Natural killer cell treated with Interleukin-12 subunit alpha and Interleukin-12 subunit beta and Interleukin-15 and Interleukin-18, amount 100 ng/mL, for 72 hours (primary cell): ENCODE measurements around the gene UBTD2. TPM values are rescaled to one million over a fixed set of nuclear protein-coding genes. Genes with fewer than 3 reads are reported as not detected.

ENCODE experiments used
- ATAC-seq, 2 donors: fragments of 150-1000 bp; cut with Tn5 transposase in 1 of 2; sonication (Bioruptor Pico), chemical (Tn5 transposase) in 1 of 2; 2 replicates each; pipeline ENCODE4 v1.10.0; 2021
- DNase-seq: peaks from one replicate; pipeline ENCODE4 v3.0.0; 2022; ENCODE audit warnings: low spot score
- H3K27ac Mint-ChIP-seq, 2 donors: 1 replicate in 1 of 2; 2 replicates in 1 of 2; pipeline ENCODE4 v1.8.0; 2022; ENCODE audit warnings: mixed read lengths in 2 of 2, mild to moderate bottlenecking in 1 of 2, moderate library complexity in 1 of 2
- H3K27me3 Mint-ChIP-seq, 2 donors: 1 replicate in 1 of 2; 2 replicates in 1 of 2; pipeline ENCODE4 v1.8.0; 2022; ENCODE audit warnings: mixed read lengths in 2 of 2
- H3K36me3 Mint-ChIP-seq: one replicate; pipeline ENCODE4 v1.8.0; 2022; ENCODE audit warnings: mixed read lengths
- H3K4me1 Mint-ChIP-seq, 2 donors: 1 replicate in 1 of 2; 2 replicates in 1 of 2; pipeline ENCODE4 v1.8.0; 2022; ENCODE audit warnings: low read depth in 2 of 2, mixed read lengths in 2 of 2, mild to moderate bottlenecking in 1 of 2
- H3K4me3 Mint-ChIP-seq: one replicate; pipeline ENCODE4 v1.8.0; 2022; ENCODE audit warnings: mixed read lengths
- H3K9me3 Mint-ChIP-seq: 2 replicates; pipeline ENCODE4 v1.8.0; 2022; ENCODE audit warnings: mixed read lengths
- total RNA-seq, 2 donors: library from RNA; stranded (reverse); gene quantifications; one replicate each; pipeline ENCODE4 v1.2.3, GENCODE V29; 2022

Gene UBTD2
- total RNA-seq, 2 donors from 2014 or later = 4.7 to 4.9 TPM

- no peak overlapping the region for H3K27ac Mint-ChIP-seq
- no peaks in the 10 kb centered on the region for H3K4me1 Mint-ChIP-seq
- DNase-seq (no peak), ATAC-seq (no peak)
- no peaks in the 10 kb centered on the region for H3K9me3 Mint-ChIP-seq
- no peak overlapping the region for H3K4me3 Mint-ChIP-seq
- no peaks in the 10 kb centered on the region for H3K27me3 Mint-ChIP-seq
- H3K36me3 Mint-ChIP-seq = peaks cover 21% of the 10 kb centered on the region
Observed at GRCh38 chr5:172252501-172252900, 31.1 kb downstream of the UBTD2 start.

- Mint-ChIP-seq H3K27ac (no peak overlapping the region), H3K36me3 (peaks cover 16% of the 10 kb centered on the region), H3K4me1 (peaks cover 0 to 5% of the 10 kb centered on the region in 2 donors), H3K27me3 (no peaks in the 10 kb centered on the region), H3K9me3 (no peaks in the 10 kb centered on the region), H3K4me3 (no peak overlapping the region)
- ATAC-seq (no peak), DNase-seq (no peak)
Observed at GRCh38 chr5:172251419-172251818, 32.1 kb downstream of the UBTD2 start.

GRCh38 chr5:172248637-172249036 lies 34.9 kb downstream of the UBTD2 start:
- ATAC-seq = no peak
- H3K4me3 Mint-ChIP-seq = no peak overlapping the region
- H3K4me1 Mint-ChIP-seq = peaks cover 0 to 8% of the 10 kb centered on the region in 2 donors

GRCh38 chr5:172245703-172246125 lies 37.9 kb downstream of the UBTD2 start:
- peaks cover 5% of the 10 kb centered on the region for H3K36me3 Mint-ChIP-seq
- ATAC-seq (no peak), DNase-seq (no peak)
- peaks cover 5 to 11% of the 10 kb centered on the region in 2 donors for H3K4me1 Mint-ChIP-seq
- no peaks in the 10 kb centered on the region for H3K9me3 Mint-ChIP-seq
- no peak overlapping the region for H3K4me3 Mint-ChIP-seq
- no peak overlapping the region for H3K27ac Mint-ChIP-seq
- no peaks in the 10 kb centered on the region for H3K27me3 Mint-ChIP-seq

More at GRCh38 chr5:172248637-172249036, 34.9 kb downstream of the UBTD2 start:
- H3K27me3 Mint-ChIP-seq = no peaks in the 10 kb centered on the region
- no peak for DNase-seq
- no peak overlapping the region for H3K27ac Mint-ChIP-seq
- no peaks in the 10 kb centered on the region for H3K9me3 Mint-ChIP-seq
- peaks cover 16% of the 10 kb centered on the region for H3K36me3 Mint-ChIP-seq

GRCh38 chr5:172245046-172245445 lies 38.5 kb downstream of the UBTD2 start:
- H3K27ac Mint-ChIP-seq = no peak overlapping the region
- H3K27me3 Mint-ChIP-seq = no peaks in the 10 kb centered on the region
- no peaks in the 10 kb centered on the region for H3K9me3 Mint-ChIP-seq
- H3K4me1 Mint-ChIP-seq = peaks cover 5 to 11% of the 10 kb centered on the region in 2 donors
- ATAC-seq (no peak), DNase-seq (no peak)
- H3K4me3 Mint-ChIP-seq = no peak overlapping the region
- no peaks in the 10 kb centered on the region for H3K36me3 Mint-ChIP-seq

GRCh38 chr5:172243302-172243701 lies 40.3 kb downstream of the UBTD2 start:
- H3K4me1 Mint-ChIP-seq = peaks cover 12 to 16% of the 10 kb centered on the region in 2 donors
- H3K4me3 Mint-ChIP-seq = no peak overlapping the region
- no peaks in the 10 kb centered on the region for H3K9me3 Mint-ChIP-seq
- H3K36me3 Mint-ChIP-seq = no peaks in the 10 kb centered on the region
- ATAC-seq = no peak
- H3K27ac Mint-ChIP-seq = no peak overlapping the region
- H3K27me3 Mint-ChIP-seq = no peaks in the 10 kb centered on the region
- no peak for DNase-seq

GRCh38 chr5:172238334-172238733 lies 45.2 kb downstream of the UBTD2 start:
- Mint-ChIP-seq H3K4me3 (no peak overlapping the region), H3K4me1 (peaks cover 16 to 31% of the 10 kb centered on the region in 2 donors), H3K27me3 (no peaks in the 10 kb centered on the region), H3K27ac (no peak overlapping the region), H3K36me3 (no peaks in the 10 kb centered on the region), H3K9me3 (no peaks in the 10 kb centered on the region)
- DNase-seq (no peak), ATAC-seq (no peak)

- Mint-ChIP-seq H3K36me3 (no peaks in the 10 kb centered on the region), H3K27ac (no peak overlapping the region), H3K4me1 (peaks cover 13 to 27% of the 10 kb centered on the region in 2 donors), H3K9me3 (no peaks in the 10 kb centered on the region), H3K4me3 (no peak overlapping the region), H3K27me3 (no peaks in the 10 kb centered on the region)
- DNase-seq (no peak), ATAC-seq (no peak)
Observed at GRCh38 chr5:172235827-172236736, 47.5 kb downstream of the UBTD2 start.

GRCh38 chr5:172235132-172235780 lies 48.3 kb downstream of the UBTD2 start:
- no peak for DNase-seq
- Mint-ChIP-seq H3K4me1 (peaks cover 13 to 27% of the 10 kb centered on the region in 2 donors), H3K27ac (no peak overlapping the region), H3K27me3 (no peaks in the 10 kb centered on the region), H3K4me3 (no peak overlapping the region), H3K36me3 (no peaks in the 10 kb centered on the region), H3K9me3 (no peaks in the 10 kb centered on the region)
- ATAC-seq = no peak

GRCh38 chr5:172234031-172234430 lies 49.5 kb downstream of the UBTD2 start:
- no peaks in the 10 kb centered on the region for H3K9me3 Mint-ChIP-seq
- H3K27me3 Mint-ChIP-seq = no peaks in the 10 kb centered on the region
- ATAC-seq (no peak), DNase-seq (no peak)
- H3K4me1 Mint-ChIP-seq = peaks cover 9 to 27% of the 10 kb centered on the region in 2 donors
- H3K4me3 Mint-ChIP-seq = no peak overlapping the region
- no peaks in the 10 kb centered on the region for H3K36me3 Mint-ChIP-seq
- no peak overlapping the region for H3K27ac Mint-ChIP-seq

- Mint-ChIP-seq H3K4me3 (no peak overlapping the region), H3K4me1 (peaks cover under 1 to 7% of the 10 kb centered on the region in 2 donors), H3K27me3 (no peaks in the 10 kb centered on the region), H3K27ac (no peak overlapping the region), H3K9me3 (no peaks in the 10 kb centered on the region), H3K36me3 (no peaks in the 10 kb centered on the region)
- no peak for ATAC-seq
- no peak for DNase-seq
Observed at GRCh38 chr5:172229904-172230303, 53.7 kb downstream of the UBTD2 start.

GRCh38 chr5:172224996-172225395 lies 58.6 kb downstream of the UBTD2 start:
- Mint-ChIP-seq H3K4me3 (no peak overlapping the region), H3K4me1 (peaks cover 7 to 20% of the 10 kb centered on the region in 2 donors), H3K36me3 (no peaks in the 10 kb centered on the region), H3K27ac (peak overlapping the region; percentile 37 to 38), H3K9me3 (no peaks in the 10 kb centered on the region), H3K27me3 (no peaks in the 10 kb centered on the region)
- ATAC-seq (no peak), DNase-seq (no peak)

GRCh38 chr5:172223901-172224873 lies 59.4 kb downstream of the UBTD2 start:
- H3K4me1 Mint-ChIP-seq = peaks cover 7 to 20% of the 10 kb centered on the region in 2 donors
- no peaks in the 10 kb centered on the region for H3K36me3 Mint-ChIP-seq
- H3K27me3 Mint-ChIP-seq = no peaks in the 10 kb centered on the region
- H3K27ac Mint-ChIP-seq = peak overlapping the region; percentile 37 to 38
- ATAC-seq = peak; percentile 61 to 82
- H3K9me3 Mint-ChIP-seq = no peaks in the 10 kb centered on the region
- H3K4me3 Mint-ChIP-seq = peak overlapping the region; percentile 63
- DNase-seq = no peak
